ENCODE measurements around the gene RTN4RL1. TPM values are rescaled to one million over a fixed set of nuclear protein-coding genes. Genes with fewer than 3 reads are reported as not detected.

RTN4RL1 gene
- total and polyA plus RNA-seq, 9 of the 15 experiments (the other 6 are each of a cell fraction or from before 2014, with no cell fraction given) = 0.04 to 0.06 (median 0.04) TPM; not detected in 5

DNA sequence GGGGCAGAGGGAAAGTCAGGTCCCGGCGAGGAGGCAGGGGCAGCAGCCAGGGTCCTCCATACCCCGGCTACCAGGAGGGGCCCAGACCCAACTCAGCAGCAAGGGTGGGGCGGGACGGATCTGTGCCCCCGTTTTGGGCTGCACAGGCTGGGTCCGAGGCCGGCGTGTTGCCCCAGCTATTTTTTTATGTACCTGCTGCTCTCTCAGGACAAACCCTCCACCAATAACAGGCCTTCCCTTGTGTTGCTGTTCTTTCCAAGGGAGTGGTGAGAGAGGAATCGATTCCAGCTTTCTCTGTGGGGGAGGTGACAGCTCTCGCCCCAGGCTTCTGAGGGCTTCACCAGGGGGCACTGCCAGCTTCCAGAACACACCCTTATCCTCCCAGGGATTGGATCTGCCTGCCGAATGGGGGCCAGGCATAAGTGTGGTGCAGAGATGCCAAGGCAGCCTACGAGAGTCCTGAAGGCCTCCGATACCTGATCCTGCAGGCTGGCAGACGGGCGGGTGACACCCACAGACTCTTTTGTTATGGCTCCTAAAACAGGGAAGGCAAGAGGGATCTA, 22.3 kb downstream of the RTN4RL1 start (continued):
- TF ChIP-seq PPARD (CRISPR knock-in tag; IDR thresholded peaks at IDR 0.05) = no peak
- no peak for TF ChIP-seq ZNF121 (CRISPR knock-in tag; conservative IDR thresholded peaks at IDR 0.05)
- no peak for TF ChIP-seq HMGN3 (IDR thresholded peaks at IDR 0.05; ENCODE audit: borderline replicate concordance, extremely low read depth, insufficient read length, low read depth, low read length)
- no peak for TF ChIP-seq FIP1L1 (IDR thresholded peaks at IDR 0.05; ENCODE audit: low read depth, low read length, poor library complexity, severe bottlenecking)
- TF ChIP-seq, protein P1, sequence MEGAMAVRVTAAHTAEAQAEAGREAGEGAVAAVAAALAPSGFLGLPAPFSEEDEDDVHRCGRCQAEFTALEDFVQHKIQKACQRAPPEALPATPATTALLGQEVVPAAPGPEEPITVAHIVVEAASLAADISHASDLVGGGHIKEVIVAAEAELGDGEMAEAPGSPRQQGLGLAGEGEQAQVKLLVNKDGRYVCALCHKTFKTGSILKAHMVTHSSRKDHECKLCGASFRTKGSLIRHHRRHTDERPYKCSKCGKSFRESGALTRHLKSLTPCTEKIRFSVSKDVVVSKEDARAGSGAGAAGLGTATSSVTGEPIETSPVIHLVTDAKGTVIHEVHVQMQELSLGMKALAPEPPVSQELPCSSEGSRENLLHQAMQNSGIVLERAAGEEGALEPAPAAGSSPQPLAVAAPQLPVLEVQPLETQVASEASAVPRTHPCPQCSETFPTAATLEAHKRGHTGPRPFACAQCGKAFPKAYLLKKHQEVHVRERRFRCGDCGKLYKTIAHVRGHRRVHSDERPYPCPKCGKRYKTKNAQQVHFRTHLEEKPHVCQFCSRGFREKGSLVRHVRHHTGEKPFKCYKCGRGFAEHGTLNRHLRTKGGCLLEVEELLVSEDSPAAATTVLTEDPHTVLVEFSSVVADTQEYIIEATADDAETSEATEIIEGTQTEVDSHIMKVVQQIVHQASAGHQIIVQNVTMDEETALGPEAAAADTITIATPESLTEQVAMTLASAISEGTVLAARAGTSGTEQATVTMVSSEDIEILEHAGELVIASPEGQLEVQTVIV (CRISPR knock-in tag; IDR thresholded peaks at IDR 0.05; ENCODE audit: borderline replicate concordance) = no peak

- Histone ChIP-seq H3K27me3 (ENCODE audit: control insufficient read depth in 2 of 2, insufficient read depth in 2 of 2, low read length in 2 of 2) (peaks cover 3 to 17% of the 10 kb centered on the region in 2 experiments; a peak in 4 of 5 replicates), H3K9me1 (ENCODE audit: control insufficient read depth, insufficient read depth, low read length) (no peaks in the 10 kb centered on the region), H3K79me2 (ENCODE audit: control insufficient read depth, insufficient read depth, low read length) (no peaks in the 10 kb centered on the region), H3K27ac (ENCODE audit: extremely low read depth, low read depth, low read length) (no peak overlapping the region), H3K36me3 (ENCODE audit: control insufficient read depth, insufficient read depth, low read length) (no peaks in the 10 kb centered on the region), H3K4me2 (ENCODE audit: insufficient read depth, low read length) (no peak overlapping the region), H3K9me3 (replicated peaks; ENCODE audit: control insufficient read depth, insufficient read depth, low read depth, low read length) (no peaks in the 10 kb centered on the region), H2AFZ (ENCODE audit: low read depth, low read length) (no peak overlapping the region), H3K9ac (ENCODE audit: insufficient read depth in 1 of 2, low read depth in 2 of 2, low read length in 2 of 2) (no peak overlapping the region), H3K4me1 (replicated peaks in 1 of 2; ENCODE audit: control insufficient read depth in 2 of 2, insufficient read depth in 2 of 2, low read length in 2 of 2) (peaks cover 0 to 9% of the 10 kb centered on the region in 2 experiments; a peak in 2 of 5 replicates), H4K20me1 (replicated peaks; ENCODE audit: control insufficient read depth, insufficient read depth, low read length) (0 out of 2 replicates have a peak, but pooled peaks cover 5% of the 10 kb centered on the region), H3K4me3 (no peak overlapping the region)
- ATAC-seq = no peak
- CTCF ChIA-PET (ENCODE audit: low intra/inter-chr PET ratio) = no interaction called here
- POLR2A ChIA-PET = interaction anchor here (0.8 kb wide), 1 partner anchor 36 kb away, joined by 3 read pairs; no protein-coding TSS in a partner anchor
- in situ Hi-C loops (cut with MboI) = no loop called here
- DNase-seq (ENCODE audit: extremely low read depth in 1 of 4, low spot score in 3 of 4) = no peak
- intact Hi-C loops (cut with micrococcal nuclease) = no loop called here
- FAIRE-seq = no peak
- BruUV-seq (replicated peaks) = no TSS peak
- 31% methylated on average over 11 of the region's 13 CpGs for WGBS (ENCODE audit: insufficient coverage, low coverage, missing lambda C conversion rate)
- TF ChIP-seq, protein P2, sequence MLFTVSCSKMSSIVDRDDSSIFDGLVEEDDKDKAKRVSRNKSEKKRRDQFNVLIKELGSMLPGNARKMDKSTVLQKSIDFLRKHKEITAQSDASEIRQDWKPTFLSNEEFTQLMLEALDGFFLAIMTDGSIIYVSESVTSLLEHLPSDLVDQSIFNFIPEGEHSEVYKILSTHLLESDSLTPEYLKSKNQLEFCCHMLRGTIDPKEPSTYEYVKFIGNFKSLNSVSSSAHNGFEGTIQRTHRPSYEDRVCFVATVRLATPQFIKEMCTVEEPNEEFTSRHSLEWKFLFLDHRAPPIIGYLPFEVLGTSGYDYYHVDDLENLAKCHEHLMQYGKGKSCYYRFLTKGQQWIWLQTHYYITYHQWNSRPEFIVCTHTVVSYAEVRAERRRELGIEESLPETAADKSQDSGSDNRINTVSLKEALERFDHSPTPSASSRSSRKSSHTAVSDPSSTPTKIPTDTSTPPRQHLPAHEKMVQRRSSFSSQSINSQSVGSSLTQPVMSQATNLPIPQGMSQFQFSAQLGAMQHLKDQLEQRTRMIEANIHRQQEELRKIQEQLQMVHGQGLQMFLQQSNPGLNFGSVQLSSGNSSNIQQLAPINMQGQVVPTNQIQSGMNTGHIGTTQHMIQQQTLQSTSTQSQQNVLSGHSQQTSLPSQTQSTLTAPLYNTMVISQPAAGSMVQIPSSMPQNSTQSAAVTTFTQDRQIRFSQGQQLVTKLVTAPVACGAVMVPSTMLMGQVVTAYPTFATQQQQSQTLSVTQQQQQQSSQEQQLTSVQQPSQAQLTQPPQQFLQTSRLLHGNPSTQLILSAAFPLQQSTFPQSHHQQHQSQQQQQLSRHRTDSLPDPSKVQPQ (CRISPR knock-in tag; IDR thresholded peaks at IDR 0.05; ENCODE audit: borderline replicate concordance) = no peak
- TF ChIP-seq ZFX (CRISPR knock-in tag; IDR thresholded peaks at IDR 0.05) (no peak), ZNF316 (IDR thresholded peaks at IDR 0.05) (0 out of 2 replicates have a peak, but pooled peaks have one; percentile 25), MEF2A (IDR thresholded peaks at IDR 0.05; ENCODE audit: control insufficient read depth, low read depth, low read length) (peak; percentile 24; the same call in 1 of the 2 replicates), C11orf30 (IDR thresholded peaks at IDR 0.05; ENCODE audit: low read depth) (peak; percentile 33; the same call in 1 of the 2 replicates), SREBF2 (CRISPR knock-in tag; IDR thresholded peaks at IDR 0.05) (no peak), THRAP3 (IDR thresholded peaks at IDR 0.05; ENCODE audit: borderline replicate concordance) (no peak), ZNF408 (CRISPR knock-in tag; IDR thresholded peaks at IDR 0.05; ENCODE audit: low read depth) (no peak), ZNF124 (CRISPR knock-in tag; IDR thresholded peaks at IDR 0.05) (no peak), GATAD2A (IDR thresholded peaks at IDR 0.05) (no peak), PYGO2 (tag; IDR thresholded peaks at IDR 0.05) (no peak)
These were observed 25.4 kb downstream of the RTN4RL1 start for GRCh38 chr17:1999557-2000251.
